Activated CD8-positive, alpha-beta memory T cell treated with anti-CD3 and anti-CD28 coated beads for 48 hours (primary cell): ENCODE data around the gene SH3BP5.

Experiments used
- DNase-seq, 3 experiments: peaks; one replicate each; pipeline ENCODE4 v3.0.0-alpha.2; 2020; ENCODE audit warnings: low read depth in 2 of 3, low spot score in 2 of 3

Gene SH3BP5

GRCh38 chr3:15326037-15326436 lies 6.3 kb downstream of the SH3BP5 start:
- no peak for DNase-seq

- DNase-seq, result no peak
Measured at GRCh38 chr3:15325228-15325627, 7.2 kb downstream of the SH3BP5 start.

GRCh38 chr3:15324379-15324808 lies 8.0 kb downstream of the SH3BP5 start:
- no peak for DNase-seq

GRCh38 chr3:15323063-15323462 lies 9.3 kb downstream of the SH3BP5 start:
- no peak for DNase-seq

- no peak for DNase-seq
Measured at GRCh38 chr3:15321349-15321748, 11.0 kb downstream of the SH3BP5 start.

- no peak for DNase-seq
Measured at GRCh38 chr3:15319575-15319974, 12.8 kb downstream of the SH3BP5 start.

- no peak for DNase-seq
Measured at GRCh38 chr3:15319136-15319535, 13.2 kb downstream of the SH3BP5 start.

- no peak for DNase-seq
Measured at GRCh38 chr3:15318661-15319060, 13.7 kb downstream of the SH3BP5 start.

GRCh38 chr3:15316998-15317435 lies 15.4 kb downstream of the SH3BP5 start:
- DNase-seq, result no peak

- DNase-seq, result no peak
Measured at GRCh38 chr3:15315003-15315402, 17.4 kb downstream of the SH3BP5 start.

- no peak for DNase-seq
Measured at GRCh38 chr3:15314276-15314675, 18.1 kb downstream of the SH3BP5 start.

GRCh38 chr3:15313461-15313860 lies 18.9 kb downstream of the SH3BP5 start:
- DNase-seq, result no peak

GRCh38 chr3:15312550-15312949 lies 19.8 kb downstream of the SH3BP5 start:
- DNase-seq, result no peak

- peak in 1 of 3 experiments; percentile 26 for DNase-seq
Measured at GRCh38 chr3:15310491-15311370, 21.7 kb downstream of the SH3BP5 start.

GRCh38 chr3:15309662-15310335 lies 22.6 kb downstream of the SH3BP5 start:
- no peak for DNase-seq

GRCh38 chr3:15307580-15307979 lies 24.8 kb downstream of the SH3BP5 start:
- DNase-seq, result no peak

GRCh38 chr3:15306979-15307359 lies 25.4 kb downstream of the SH3BP5 start:
- DNase-seq, result no peak

- no peak for DNase-seq
Measured at GRCh38 chr3:15305359-15305844, 27.0 kb downstream of the SH3BP5 start.

- DNase-seq, result no peak
Measured at GRCh38 chr3:15303728-15304127, 28.7 kb downstream of the SH3BP5 start.

- DNase-seq, result no peak
Measured at GRCh38 chr3:15303216-15303615, 29.2 kb downstream of the SH3BP5 start.

- DNase-seq, result no peak
Measured at GRCh38 chr3:15301761-15302160, 30.6 kb downstream of the SH3BP5 start.
